H7 (cell line): ENCODE results near the gene FXN. TPM values are rescaled to one million over a fixed set of nuclear protein-coding genes. Genes with fewer than 3 reads are reported as not detected.

Experiments used
- DNase-seq: peaks from one replicate; pipeline ENCODE4 v3.0.0; 2012
- H3K27me3 ChIP-seq: 2 replicates; pipeline ENCODE4 v1.6.0; 2011; ENCODE audit warnings: mild to moderate bottlenecking, low read length; ENCODE audit not compliant: control insufficient read depth, insufficient read depth
- H3K36me3 ChIP-seq: replicated peaks from 2 replicates; pipeline ENCODE4 v1.5.1; 2011; ENCODE audit warnings: low read length; ENCODE audit not compliant: control insufficient read depth, insufficient read depth
- H3K4me3 ChIP-seq: 2 replicates; pipeline ENCODE4 v1.5.1; 2011; ENCODE audit warnings: low read depth, mild to moderate bottlenecking, control low read depth, low read length, moderate library complexity; ENCODE audit not compliant: insufficient read depth
- total RNA-seq: library from RNA; depleted of rRNA; stranded (reverse); fragments of >200 nt; shearing (Covaris generic); gene quantifications from 2 replicates; pipeline ENCODE4 v1.2.3, GENCODE V29; 2014; rRNA removed

FXN gene
- total RNA-seq, 1 experiment from 2014 or later, result 10.0 TPM

DNA sequence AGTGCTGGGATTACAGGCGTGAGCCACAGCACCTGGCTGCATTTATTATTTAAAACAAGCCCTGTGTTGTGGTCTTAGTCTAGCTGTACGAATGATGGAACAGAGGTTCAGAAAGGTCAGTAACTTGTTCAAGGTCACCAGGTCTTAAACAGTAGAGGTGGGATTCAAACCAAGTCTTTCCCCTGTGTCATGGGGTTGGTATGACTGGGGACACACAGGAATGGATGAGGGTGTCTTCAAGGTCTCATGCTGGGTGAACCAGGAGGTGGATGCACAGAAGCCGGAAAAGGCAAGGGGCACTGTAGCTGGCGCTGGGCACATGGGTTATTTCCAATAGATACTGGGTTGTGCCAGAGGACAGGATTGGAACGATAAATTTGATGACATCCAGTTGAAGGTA, 106.3 kb downstream of the FXN start:
- no peak overlapping the region for H3K4me3 ChIP-seq
- H3K27me3 ChIP-seq, result no peaks in the 10 kb centered on the region
- no peak for DNase-seq
- H3K36me3 ChIP-seq, result peaks cover 1% of the 10 kb centered on the region

DNA sequence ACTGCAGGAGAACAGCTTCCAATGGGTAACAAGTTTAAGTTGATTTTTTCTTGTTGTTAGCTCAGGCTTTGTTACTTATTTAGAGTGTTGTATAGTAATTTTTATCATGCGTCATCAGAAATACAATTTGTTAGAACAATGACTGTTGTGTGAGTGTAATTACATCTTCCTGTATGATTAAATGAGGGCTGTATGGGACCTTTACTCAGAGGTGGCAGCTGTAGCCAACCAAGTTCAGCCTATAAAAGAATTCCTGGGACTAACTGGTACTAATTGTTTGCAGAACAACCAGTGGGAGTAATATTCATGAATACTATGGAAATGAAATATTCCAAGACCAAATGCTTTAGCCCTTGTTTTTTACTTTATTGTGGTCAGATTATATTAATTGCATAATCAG, 107.7 kb downstream of the FXN start:
- H3K4me3 ChIP-seq, result no peak overlapping the region
- peaks cover 1% of the 10 kb centered on the region; the same call in 1 of the 2 replicates for H3K36me3 ChIP-seq
- no peaks in the 10 kb centered on the region for H3K27me3 ChIP-seq
- DNase-seq, result no peak

DNA sequence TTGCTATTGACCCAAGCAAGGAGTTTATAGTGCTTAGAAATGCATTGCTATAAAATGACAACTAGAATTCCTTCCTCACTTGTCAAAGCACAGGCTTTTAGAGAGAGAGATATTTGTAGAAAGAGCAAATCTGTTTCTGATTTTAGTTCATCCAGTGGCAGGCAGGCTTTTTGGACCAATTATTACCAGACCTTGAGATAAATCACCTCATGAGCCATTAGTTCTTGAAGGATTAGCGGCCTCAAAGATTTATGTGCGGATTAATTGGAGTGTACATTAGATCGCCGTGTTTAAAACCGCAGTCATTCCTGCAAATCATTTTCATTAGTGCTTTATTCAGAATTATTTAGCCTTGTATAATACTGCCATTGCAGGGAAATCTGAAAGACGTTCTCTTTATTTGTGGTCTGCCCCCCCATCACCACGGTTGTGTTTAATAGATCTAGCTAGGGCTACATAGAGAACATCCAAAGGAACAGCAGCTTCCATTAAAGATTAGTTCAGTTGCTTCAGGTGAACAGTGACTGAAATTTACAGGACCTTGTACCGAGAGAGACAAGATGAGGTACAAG, 109.7 kb downstream of the FXN start:
- no peak for DNase-seq
- H3K36me3 ChIP-seq, result no peaks in the 10 kb centered on the region
- H3K4me3 ChIP-seq, result no peak overlapping the region
- no peaks in the 10 kb centered on the region for H3K27me3 ChIP-seq

DNA sequence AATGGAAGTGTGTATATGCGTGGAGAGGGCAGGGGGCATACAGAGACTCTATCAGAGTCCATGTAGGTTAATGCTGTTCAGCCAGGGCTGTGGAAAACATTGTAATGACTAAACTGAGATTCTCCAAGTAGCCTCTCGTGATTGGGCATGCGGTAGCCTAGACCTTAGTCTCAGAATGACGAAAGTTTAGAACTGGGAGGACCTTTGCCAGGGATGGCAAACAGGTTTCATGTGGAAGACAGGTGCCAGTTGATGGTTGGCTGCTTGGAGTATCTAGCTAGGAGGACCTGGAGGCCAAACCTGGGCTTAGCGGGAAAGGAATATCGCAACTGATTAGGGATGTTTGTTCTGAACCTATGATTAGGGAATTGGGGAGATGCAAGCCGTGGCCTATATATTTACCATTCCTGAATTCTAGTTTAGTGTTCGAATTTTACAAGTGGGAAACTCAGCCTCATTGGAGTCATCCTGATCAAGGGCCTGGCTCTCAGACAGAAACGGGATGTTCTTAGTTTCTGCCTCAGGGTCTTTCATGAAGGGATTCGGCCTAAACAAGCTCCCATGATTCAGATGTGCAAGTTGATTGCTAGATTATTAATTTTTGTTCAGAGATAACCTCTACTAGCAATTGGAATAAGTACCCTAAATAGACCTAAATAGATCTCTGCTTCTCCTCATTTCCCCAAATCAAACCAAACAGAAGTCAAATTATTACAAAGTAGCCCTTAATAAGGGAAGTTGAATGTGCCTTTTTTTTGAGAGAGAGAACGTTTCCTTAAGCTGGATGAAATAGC, 111.7 kb downstream of the FXN start:
- no peak for DNase-seq
- Histone ChIP-seq H3K36me3 (peaks cover 3% of the 10 kb centered on the region; the same call in 1 of the 2 replicates), H3K27me3 (no peaks in the 10 kb centered on the region), H3K4me3 (no peak overlapping the region)

DNA sequence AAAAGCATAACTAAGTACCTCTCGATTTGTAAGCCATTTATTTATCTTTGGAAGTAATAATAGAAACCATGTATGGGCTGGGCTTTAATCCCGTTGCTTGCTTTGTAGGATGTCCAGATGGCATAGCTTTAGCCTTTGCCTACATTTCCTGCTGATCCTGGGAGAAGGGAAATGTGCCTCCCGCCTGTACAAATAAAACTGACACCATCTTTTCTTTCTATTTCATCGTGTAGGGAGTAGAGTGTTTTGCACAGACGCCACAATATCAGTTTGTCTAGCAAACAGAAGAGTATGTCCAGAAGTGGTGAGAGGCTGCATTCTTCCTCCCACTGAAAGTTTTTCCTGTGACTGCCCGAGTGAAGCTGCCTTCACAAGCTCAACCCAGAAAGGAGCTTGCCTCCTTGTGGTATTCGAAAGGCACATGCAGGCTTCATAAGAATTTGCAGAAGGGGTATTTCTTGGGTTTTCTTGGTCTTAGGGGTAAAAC, 113.8 kb downstream of the FXN start:
- H3K4me3 ChIP-seq, result no peak overlapping the region
- no peaks in the 10 kb centered on the region for H3K27me3 ChIP-seq
- H3K36me3 ChIP-seq, result peaks cover 3% of the 10 kb centered on the region; the same call in 1 of the 2 replicates
- DNase-seq, result no peak

Other genes with a start within 250 kb of the FXN start
- gene PRKACG, start 21.6 kb upstream of the FXN start, total RNA-seq, result not detected in 2 replicates
- gene TJP2, start 138.5 kb downstream of the FXN start, total RNA-seq, result 107 and 128 TPM in 2 replicates